OCI-LY7 (cell line): Measurements from ENCODE around the gene SLC13A3.

Experiments
- CTCF ChIP-seq: fragments of 200-600 bp; sonication (generic); conservative IDR thresholded peaks from 2 replicates; pipeline ENCODE4 v1.5.1; 2014; ENCODE audit warnings: mild to moderate bottlenecking, antibody characterized with exemption, low read length, moderate library complexity, mixed read lengths
- EZH2phosphoT487 ChIP-seq: fragments of 200-600 bp; sonication (generic); IDR thresholded peaks from 2 replicates; pipeline ENCODE4 v1.6.1; 2018; ENCODE audit warnings: low read depth, borderline replicate concordance, mild to moderate bottlenecking, mixed run types, antibody characterized with exemption, low read length, moderate library complexity, mixed read lengths

- TF ChIP-seq CTCF (no peak), EZH2phosphoT487 (no peak)
These were observed 105.0 kb downstream of the SLC13A3 start for GRCh38 chr20:46546298-46546697.
